Endothelial cell of umbilical vein (primary cell): ENCODE data around the gene GALNT2.

Experiments used
- EZH2 ChIP-seq: IDR thresholded peaks from 2 replicates; pipeline ENCODE4 v1.6.1; 2012; ENCODE audit warnings: borderline replicate concordance, low read depth, mild to moderate bottlenecking, moderate library complexity, low read length, inconsistent platforms; ENCODE audit not compliant: severe bottlenecking
- FOS ChIP-seq: IDR thresholded peaks from 2 replicates; pipeline ENCODE4 v1.6.1; 2011; ENCODE audit warnings: mild to moderate bottlenecking, low read length, moderate library complexity, borderline replicate concordance; ENCODE audit not compliant: insufficient read depth
- POLR2A ChIP-seq: IDR thresholded peaks from 2 replicates; pipeline ENCODE4 v1.6.1; 2012; ENCODE audit warnings: low read depth, mild to moderate bottlenecking, control low read depth, low read length
- POLR2AphosphoS5 ChIP-seq: IDR thresholded peaks from 2 replicates; pipeline ENCODE4 v1.6.1; 2012; ENCODE audit warnings: low read depth, mild to moderate bottlenecking, control low read depth, low read length, moderate library complexity; ENCODE audit not compliant: insufficient read depth
- TF ChIP-seq, protein P1 (sequence below), 2 donors: IDR thresholded peaks; 1 replicate in 1 of 2; 2 replicates in 1 of 2; pipeline ENCODE4 v1.5.1; 2011; ENCODE audit warnings: low read length in 2 of 2, mild to moderate bottlenecking in 2 of 2, moderate library complexity in 2 of 2, control low read depth in 1 of 2, inconsistent platforms in 1 of 2, low read depth in 1 of 2; ENCODE audit not compliant: insufficient read depth in 1 of 2; ENCODE audit errors: extremely low read depth in 1 of 2
- TF ChIP-seq, protein P2 (sequence below): IDR thresholded peaks from 2 replicates; pipeline ENCODE4 v1.6.1; 2011; ENCODE audit not compliant: insufficient read depth, insufficient read length

DNA sequence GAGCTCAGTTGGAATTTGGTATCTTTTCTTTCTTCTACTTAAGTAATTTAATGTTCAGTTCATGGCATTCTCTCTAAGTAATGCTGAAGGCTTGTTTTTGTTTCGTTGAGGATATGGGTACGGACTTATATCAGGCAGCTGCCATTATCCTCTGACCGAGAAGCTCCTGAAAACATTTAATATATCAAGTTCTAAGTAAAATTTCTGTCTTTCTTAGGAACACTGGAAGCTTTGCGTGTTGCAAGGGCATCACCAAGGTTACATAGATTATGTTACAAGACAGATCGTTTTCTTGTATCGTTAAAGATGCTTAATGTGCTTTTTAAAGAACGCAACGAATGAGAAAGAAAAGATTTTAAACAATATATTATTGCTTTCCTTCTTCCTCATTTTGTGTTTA, 1.0 kb upstream of the GALNT2 start:
- TF ChIP-seq, protein P1, sequence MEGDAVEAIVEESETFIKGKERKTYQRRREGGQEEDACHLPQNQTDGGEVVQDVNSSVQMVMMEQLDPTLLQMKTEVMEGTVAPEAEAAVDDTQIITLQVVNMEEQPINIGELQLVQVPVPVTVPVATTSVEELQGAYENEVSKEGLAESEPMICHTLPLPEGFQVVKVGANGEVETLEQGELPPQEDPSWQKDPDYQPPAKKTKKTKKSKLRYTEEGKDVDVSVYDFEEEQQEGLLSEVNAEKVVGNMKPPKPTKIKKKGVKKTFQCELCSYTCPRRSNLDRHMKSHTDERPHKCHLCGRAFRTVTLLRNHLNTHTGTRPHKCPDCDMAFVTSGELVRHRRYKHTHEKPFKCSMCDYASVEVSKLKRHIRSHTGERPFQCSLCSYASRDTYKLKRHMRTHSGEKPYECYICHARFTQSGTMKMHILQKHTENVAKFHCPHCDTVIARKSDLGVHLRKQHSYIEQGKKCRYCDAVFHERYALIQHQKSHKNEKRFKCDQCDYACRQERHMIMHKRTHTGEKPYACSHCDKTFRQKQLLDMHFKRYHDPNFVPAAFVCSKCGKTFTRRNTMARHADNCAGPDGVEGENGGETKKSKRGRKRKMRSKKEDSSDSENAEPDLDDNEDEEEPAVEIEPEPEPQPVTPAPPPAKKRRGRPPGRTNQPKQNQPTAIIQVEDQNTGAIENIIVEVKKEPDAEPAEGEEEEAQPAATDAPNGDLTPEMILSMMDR (IDR thresholded peaks at IDR 0.05; ENCODE audit: extremely low read depth in 1 of 2, insufficient read depth in 1 of 2, low read depth in 1 of 2, low read length in 2 of 2): no peak
- TF ChIP-seq POLR2A (no peak), EZH2 (no peak), POLR2AphosphoS5 (no peak), FOS (no peak)
- TF ChIP-seq, protein P2, sequence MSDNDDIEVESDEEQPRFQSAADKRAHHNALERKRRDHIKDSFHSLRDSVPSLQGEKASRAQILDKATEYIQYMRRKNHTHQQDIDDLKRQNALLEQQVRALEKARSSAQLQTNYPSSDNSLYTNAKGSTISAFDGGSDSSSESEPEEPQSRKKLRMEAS: no peak
